K562 (cell line): Measurements from ENCODE around the gene ADORA2B. TPM values are rescaled to one million over a fixed set of nuclear protein-coding genes. Genes with fewer than 3 reads are reported as not detected.

Experiments used
- ARID1B ChIP-seq: fragments of 450-650 bp; IDR thresholded peaks from 2 replicates; pipeline ENCODE4 v1.6.1; 2016; ENCODE audit warnings: antibody characterized with exemption, mild to moderate bottlenecking, inconsistent platforms
- FOXA1 ChIP-seq: fragments of 450-650 bp; IDR thresholded peaks from 2 replicates; pipeline ENCODE4 v1.6.1; 2016; ENCODE audit warnings: mild to moderate bottlenecking, borderline replicate concordance
- MAZ ChIP-seq, 2 experiments: fragments of 450-650 bp in 1 of 2; sonication (generic) in 1 of 2; formaldehyde crosslinking; IDR thresholded peaks in 1 of 2; conservative IDR thresholded peaks in 1 of 2; 2 replicates each; pipeline versions ENCODE4 v1.4.0 to v1.5.0; 2020; ENCODE audit warnings: mild to moderate bottlenecking in 1 of 2, missing genetic modification reagents in 1 of 2
- NFXL1 ChIP-seq: fragments of 450-650 bp; formaldehyde crosslinking; IDR thresholded peaks from 2 replicates; pipeline ENCODE4 v1.4.0; 2021; ENCODE audit warnings: mild to moderate bottlenecking
- NR4A1 ChIP-seq, 2 experiments: fragments of 250-450 bp in 1 of 2; fragments of 450-650 bp in 1 of 2; sonication (Bioruptor Pico) in 1 of 2; IDR thresholded peaks; 2 replicates each; pipeline versions ENCODE4 v1.4.0 to v1.6.1; 2016 to 2020; ENCODE audit warnings: mild to moderate bottlenecking in 2 of 2, missing compliant biosample characterization in 1 of 2, missing genetic modification characterization in 1 of 2, moderate library complexity in 1 of 2
- PTRF ChIP-seq: fragments of 450-650 bp; IDR thresholded peaks from 2 replicates; pipeline ENCODE4 v1.6.1; 2016; ENCODE audit warnings: mild to moderate bottlenecking, missing genetic modification characterization, missing compliant biosample characterization
- STAT5B ChIP-seq: fragments of 250-450 bp; sonication (Bioruptor Pico); IDR thresholded peaks from 2 replicates; pipeline ENCODE4 v1.8.0; 2021; ENCODE audit warnings: mild to moderate bottlenecking, inconsistent platforms
- TAL1 ChIP-seq: fragments of 450-650 bp; IDR thresholded peaks from 2 replicates; pipeline ENCODE4 v1.6.1; 2016; ENCODE audit warnings: mild to moderate bottlenecking
- ZKSCAN1 ChIP-seq: fragments of 150-350 bp; IDR thresholded peaks from 2 replicates; pipeline ENCODE4 v1.6.1; 2016; ENCODE audit warnings: low read depth, low read length
- ZNF444 ChIP-seq: fragments of 250-450 bp; sonication (Bioruptor Pico); IDR thresholded peaks from 2 replicates; pipeline ENCODE4 v1.4.0; 2020; ENCODE audit warnings: mild to moderate bottlenecking, moderate library complexity
- polyA plus RNA-seq, 8 experiments: library from polyadenylated mRNA; depleted of rRNA in 4 of 8; stranded (reverse) in 5 of 8; unstranded in 3 of 8; fragments of >200 nt; fragmentation: Nextera tagmentation in 2 of 8; fragmentation: Illumina TruSeq in 1 of 8; extraction: Ambion mirVana in 2 of 8; extraction: Trizol in 1 of 8; gene quantifications; 2 replicates each; pipeline versions ENCODE4 v1.2.1 to v1.2.3, GENCODE V29; 2011 to 2014; ENCODE audit warnings: inconsistent platforms in 1 of 8, missing spikeins in 1 of 8
- total RNA-seq, 7 experiments: library from RNA; depleted of rRNA in 6 of 7; stranded (reverse); fragments of >200 nt in 6 of 7; fragmentation: Illumina TruSeq in 2 of 7; extraction: Trizol in 2 of 7; gene quantifications; 2 replicates each; pipeline versions ENCODE4 v1.2.1 to v1.2.3, GENCODE V29; 2011 to 2021; ENCODE audit warnings: low replicate concordance in 1 of 7
- TF ChIP-seq, protein P1 (sequence below): fragments of 250-450 bp; sonication (Bioruptor Pico); IDR thresholded peaks from 2 replicates; pipeline ENCODE4 v1.4.0; 2020
- TF ChIP-seq, protein P2 (sequence below): sonication (generic); formaldehyde crosslinking; IDR thresholded peaks from 2 replicates; pipeline ENCODE4 v1.8.0; 2022; ENCODE audit warnings: mild to moderate bottlenecking, missing genetic modification reagents
- TF ChIP-seq, protein P3 (sequence below), 2 experiments: fragments of 150-350 bp in 1 of 2; IDR thresholded peaks; 2 replicates each; pipeline ENCODE4 v1.6.1; 2012 to 2016; ENCODE audit warnings: low read depth in 2 of 2, low read length in 2 of 2, mild to moderate bottlenecking in 1 of 2, moderate library complexity in 1 of 2
- TF ChIP-seq, protein P4 (sequence below): fragments of 250-450 bp; sonication (Bioruptor Pico); IDR thresholded peaks from 2 replicates; pipeline ENCODE4 v1.4.0; 2020; ENCODE audit warnings: mild to moderate bottlenecking, moderate library complexity

ADORA2B gene
- total and polyA plus RNA-seq, 9 of the 15 experiments (the other 6 are each of a cell fraction or from before 2014, with no cell fraction given), result 6.4 to 16.6 (median 10.5) TPM

DNA sequence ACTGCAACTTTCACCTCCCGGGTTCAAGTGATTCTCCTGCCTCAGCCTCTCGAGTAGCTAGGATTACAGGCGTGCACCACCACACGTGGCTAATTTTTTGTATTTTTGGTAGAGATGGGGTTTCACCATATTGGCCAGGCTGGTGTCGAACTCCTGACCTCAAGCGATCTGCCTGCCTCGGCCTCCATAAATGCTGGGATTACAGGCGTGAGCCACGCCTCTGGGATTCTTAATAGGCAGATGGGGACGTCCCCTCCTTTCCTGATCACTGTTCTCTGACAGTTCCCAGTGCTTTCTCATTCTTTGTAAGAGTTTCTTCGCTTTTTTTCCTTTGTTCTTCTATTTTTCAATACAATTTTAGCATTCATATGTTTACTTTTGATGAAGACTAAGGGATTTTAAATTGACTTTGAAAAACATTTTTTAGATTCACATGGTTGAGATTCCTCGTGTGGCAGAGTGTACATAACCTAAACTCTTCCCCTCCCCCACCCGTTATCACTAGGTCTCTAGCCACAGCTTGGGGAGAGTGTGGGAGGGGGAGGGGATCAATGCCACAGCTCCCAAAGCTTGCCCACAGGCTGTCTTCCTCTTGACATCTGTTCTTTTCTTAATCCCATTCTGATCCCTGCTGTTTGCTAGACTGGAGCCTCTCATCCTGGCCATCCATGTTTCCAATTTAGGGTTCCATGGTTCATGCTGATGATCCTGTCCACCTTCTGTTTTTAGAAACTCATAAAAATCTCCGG, 11.0 kb downstream of the ADORA2B start (continued):
- TF ChIP-seq, protein P1, sequence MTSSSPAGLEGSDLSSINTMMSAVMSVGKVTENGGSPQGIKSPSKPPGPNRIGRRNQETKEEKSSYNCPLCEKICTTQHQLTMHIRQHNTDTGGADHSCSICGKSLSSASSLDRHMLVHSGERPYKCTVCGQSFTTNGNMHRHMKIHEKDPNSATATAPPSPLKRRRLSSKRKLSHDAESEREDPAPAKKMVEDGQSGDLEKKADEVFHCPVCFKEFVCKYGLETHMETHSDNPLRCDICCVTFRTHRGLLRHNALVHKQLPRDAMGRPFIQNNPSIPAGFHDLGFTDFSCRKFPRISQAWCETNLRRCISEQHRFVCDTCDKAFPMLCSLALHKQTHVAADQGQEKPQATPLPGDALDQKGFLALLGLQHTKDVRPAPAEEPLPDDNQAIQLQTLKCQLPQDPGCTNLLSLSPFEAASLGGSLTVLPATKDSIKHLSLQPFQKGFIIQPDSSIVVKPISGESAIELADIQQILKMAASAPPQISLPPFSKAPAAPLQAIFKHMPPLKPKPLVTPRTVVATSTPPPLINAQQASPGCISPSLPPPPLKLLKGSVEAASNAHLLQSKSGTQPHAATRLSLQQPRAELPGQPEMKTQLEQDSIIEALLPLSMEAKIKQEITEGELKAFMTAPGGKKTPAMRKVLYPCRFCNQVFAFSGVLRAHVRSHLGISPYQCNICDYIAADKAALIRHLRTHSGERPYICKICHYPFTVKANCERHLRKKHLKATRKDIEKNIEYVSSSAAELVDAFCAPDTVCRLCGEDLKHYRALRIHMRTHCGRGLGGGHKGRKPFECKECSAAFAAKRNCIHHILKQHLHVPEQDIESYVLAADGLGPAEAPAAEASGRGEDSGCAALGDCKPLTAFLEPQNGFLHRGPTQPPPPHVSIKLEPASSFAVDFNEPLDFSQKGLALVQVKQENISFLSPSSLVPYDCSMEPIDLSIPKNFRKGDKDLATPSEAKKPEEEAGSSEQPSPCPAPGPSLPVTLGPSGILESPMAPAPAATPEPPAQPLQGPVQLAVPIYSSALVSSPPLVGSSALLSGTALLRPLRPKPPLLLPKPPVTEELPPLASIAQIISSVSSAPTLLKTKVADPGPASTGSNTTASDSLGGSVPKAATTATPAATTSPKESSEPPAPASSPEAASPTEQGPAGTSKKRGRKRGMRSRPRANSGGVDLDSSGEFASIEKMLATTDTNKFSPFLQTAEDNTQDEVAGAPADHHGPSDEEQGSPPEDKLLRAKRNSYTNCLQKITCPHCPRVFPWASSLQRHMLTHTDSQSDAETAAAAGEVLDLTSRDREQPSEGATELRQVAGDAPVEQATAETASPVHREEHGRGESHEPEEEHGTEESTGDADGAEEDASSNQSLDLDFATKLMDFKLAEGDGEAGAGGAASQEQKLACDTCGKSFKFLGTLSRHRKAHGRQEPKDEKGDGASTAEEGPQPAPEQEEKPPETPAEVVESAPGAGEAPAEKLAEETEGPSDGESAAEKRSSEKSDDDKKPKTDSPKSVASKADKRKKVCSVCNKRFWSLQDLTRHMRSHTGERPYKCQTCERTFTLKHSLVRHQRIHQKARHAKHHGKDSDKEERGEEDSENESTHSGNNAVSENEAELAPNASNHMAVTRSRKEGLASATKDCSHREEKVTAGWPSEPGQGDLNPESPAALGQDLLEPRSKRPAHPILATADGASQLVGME (CRISPR knock-in tag), result no peak
- TF ChIP-seq, protein P2, sequence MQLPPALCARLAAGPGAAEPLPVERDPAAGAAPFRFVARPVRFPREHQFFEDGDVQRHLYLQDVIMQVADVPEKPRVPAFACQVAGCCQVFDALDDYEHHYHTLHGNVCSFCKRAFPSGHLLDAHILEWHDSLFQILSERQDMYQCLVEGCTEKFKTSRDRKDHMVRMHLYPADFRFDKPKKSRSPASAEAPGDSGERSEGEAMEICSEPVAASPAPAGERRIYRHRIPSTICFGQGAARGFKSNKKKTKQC (CRISPR knock-in tag), result no peak
- TF ChIP-seq NR4A1 (CRISPR knock-in tag; IDR thresholded peaks at IDR 0.05) (no peak), NR4A1 (tag; IDR thresholded peaks at IDR 0.05) (no peak), FOXA1 (no peak), MAZ (CRISPR knock-in tag; conservative IDR thresholded peaks at IDR 0.05 in 1 of 2, IDR thresholded peaks at IDR 0.05 in 1 of 2) (0 out of 4 replicates have a peak, but pooled peaks of 1 of the 2 experiments have one; percentile 24), STAT5B (CRISPR knock-in tag) (no peak), ZNF444 (CRISPR knock-in tag) (peak; percentile 74; the same call in 1 of the 2 replicates), ARID1B (peak; percentile 78), PTRF (tag) (no peak), ZKSCAN1 (no peak), NFXL1 (no peak), TAL1 (peak; percentile 47)
- TF ChIP-seq, protein P3, sequence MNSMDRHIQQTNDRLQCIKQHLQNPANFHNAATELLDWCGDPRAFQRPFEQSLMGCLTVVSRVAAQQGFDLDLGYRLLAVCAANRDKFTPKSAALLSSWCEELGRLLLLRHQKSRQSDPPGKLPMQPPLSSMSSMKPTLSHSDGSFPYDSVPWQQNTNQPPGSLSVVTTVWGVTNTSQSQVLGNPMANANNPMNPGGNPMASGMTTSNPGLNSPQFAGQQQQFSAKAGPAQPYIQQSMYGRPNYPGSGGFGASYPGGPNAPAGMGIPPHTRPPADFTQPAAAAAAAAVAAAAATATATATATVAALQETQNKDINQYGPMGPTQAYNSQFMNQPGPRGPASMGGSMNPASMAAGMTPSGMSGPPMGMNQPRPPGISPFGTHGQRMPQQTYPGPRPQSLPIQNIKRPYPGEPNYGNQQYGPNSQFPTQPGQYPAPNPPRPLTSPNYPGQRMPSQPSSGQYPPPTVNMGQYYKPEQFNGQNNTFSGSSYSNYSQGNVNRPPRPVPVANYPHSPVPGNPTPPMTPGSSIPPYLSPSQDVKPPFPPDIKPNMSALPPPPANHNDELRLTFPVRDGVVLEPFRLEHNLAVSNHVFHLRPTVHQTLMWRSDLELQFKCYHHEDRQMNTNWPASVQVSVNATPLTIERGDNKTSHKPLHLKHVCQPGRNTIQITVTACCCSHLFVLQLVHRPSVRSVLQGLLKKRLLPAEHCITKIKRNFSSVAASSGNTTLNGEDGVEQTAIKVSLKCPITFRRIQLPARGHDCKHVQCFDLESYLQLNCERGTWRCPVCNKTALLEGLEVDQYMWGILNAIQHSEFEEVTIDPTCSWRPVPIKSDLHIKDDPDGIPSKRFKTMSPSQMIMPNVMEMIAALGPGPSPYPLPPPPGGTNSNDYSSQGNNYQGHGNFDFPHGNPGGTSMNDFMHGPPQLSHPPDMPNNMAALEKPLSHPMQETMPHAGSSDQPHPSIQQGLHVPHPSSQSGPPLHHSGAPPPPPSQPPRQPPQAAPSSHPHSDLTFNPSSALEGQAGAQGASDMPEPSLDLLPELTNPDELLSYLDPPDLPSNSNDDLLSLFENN (IDR thresholded peaks at IDR 0.05; ENCODE audit: low read depth in 2 of 2, low read length in 2 of 2), result 0 out of 4 replicates have a peak, but pooled peaks of 1 of the 2 experiments have one; percentile 47
- TF ChIP-seq, protein P4, sequence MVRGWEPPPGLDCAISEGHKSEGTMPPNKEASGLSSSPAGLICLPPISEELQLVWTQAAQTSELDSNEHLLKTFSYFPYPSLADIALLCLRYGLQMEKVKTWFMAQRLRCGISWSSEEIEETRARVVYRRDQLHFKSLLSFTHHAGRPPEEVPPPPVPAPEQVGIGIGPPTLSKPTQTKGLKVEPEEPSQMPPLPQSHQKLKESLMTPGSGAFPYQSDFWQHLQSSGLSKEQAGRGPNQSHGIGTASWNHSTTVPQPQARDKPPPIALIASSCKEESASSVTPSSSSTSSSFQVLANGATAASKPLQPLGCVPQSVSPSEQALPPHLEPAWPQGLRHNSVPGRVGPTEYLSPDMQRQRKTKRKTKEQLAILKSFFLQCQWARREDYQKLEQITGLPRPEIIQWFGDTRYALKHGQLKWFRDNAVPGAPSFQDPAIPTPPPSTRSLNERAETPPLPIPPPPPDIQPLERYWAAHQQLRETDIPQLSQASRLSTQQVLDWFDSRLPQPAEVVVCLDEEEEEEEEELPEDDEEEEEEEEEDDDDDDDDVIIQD (CRISPR knock-in tag), result no peak
